Gastroesophageal sphincter (tissue), 3 donors: Measurements from ENCODE around the gene JSRP1.

Experiments
- CTCF ChIP-seq, 4 experiments: fragments of 200-600 bp in 2 of 4; fragments of 450-650 bp in 2 of 4; sonication (generic) in 1 of 4; IDR thresholded peaks; one replicate each; pipeline ENCODE4 v1.5.1; 2017 to 2019; ENCODE audit warnings: antibody characterized with exemption in 4 of 4, mild to moderate bottlenecking in 2 of 4, moderate library complexity in 2 of 4
- EP300 ChIP-seq: sonication (generic); formaldehyde crosslinking; IDR thresholded peaks from one replicate; pipeline ENCODE4 v1.6.1; 2017; ENCODE audit warnings: antibody characterized with exemption, mild to moderate bottlenecking
- POLR2A ChIP-seq, 2 donors: fragments of 450-650 bp; IDR thresholded peaks; one replicate each; pipeline ENCODE4 v1.6.1; 2017; ENCODE audit warnings: antibody characterized with exemption in 2 of 2, mild to moderate bottlenecking in 2 of 2, moderate library complexity in 1 of 2
- POLR2AphosphoS5 ChIP-seq: sonication (generic); formaldehyde crosslinking; IDR thresholded peaks from one replicate; pipeline ENCODE4 v1.6.1; 2017; ENCODE audit warnings: antibody characterized with exemption

GRCh38 chr19:2268480-2268830, 12.2 kb upstream of the JSRP1 start:
- TF ChIP-seq POLR2A (IDR thresholded peaks at IDR 0.05) (no peak), CTCF (IDR thresholded peaks at IDR 0.05) (no peak), EP300 (no peak), POLR2AphosphoS5 (no peak)
